NCI-H2107 (cell line): ENCODE results near the gene CHRDL2.
"Not testable (repeated sequence)": the region's sequence is repeated elsewhere in the genome, so short reads cannot be mapped to it uniquely, and the experiment has no call there.

Experiments used
- DNase-seq: peaks from one replicate; lab custom pipeline; 2025; lab: John Stamatoyannopoulos, UW

CHRDL2 gene

GRCh38 chr11:74731301-74732094 lies at the start of gene CHRDL2:
TSS of gene CHRDL2 (minus strand) at chr11:74731426. CDS start at chr11:74730888, 538 bp downstream.
- peak; percentile 1 for DNase-seq

GRCh38 chr11:74780248-74781005 lies 49.2 kb upstream of the CHRDL2 start:
- DNase-seq: no peak

DNA sequence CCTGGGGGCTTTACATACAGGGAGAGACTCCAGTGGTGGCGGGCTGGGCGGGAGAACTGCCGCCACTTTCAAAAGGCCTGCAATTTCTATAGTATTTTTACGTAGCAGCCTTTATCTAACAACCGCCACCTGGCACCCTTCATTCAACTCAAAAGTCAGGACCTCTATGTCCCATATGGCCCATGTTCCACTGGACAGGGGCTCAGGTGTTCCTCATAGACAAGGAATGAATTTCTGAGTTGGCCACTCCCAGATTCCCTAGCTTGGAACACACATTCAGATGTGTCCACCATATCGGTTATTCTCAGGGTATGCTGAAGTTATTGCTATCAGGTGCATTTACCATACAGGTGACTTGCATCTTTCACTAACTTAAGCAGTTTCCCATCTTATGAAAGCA lies 47.4 kb upstream of the CHRDL2 start:
- DNase-seq: no peak

- DNase-seq: no peak
Measured at GRCh38 chr11:74777877-74778276, 46.7 kb upstream of the CHRDL2 start.

DNA sequence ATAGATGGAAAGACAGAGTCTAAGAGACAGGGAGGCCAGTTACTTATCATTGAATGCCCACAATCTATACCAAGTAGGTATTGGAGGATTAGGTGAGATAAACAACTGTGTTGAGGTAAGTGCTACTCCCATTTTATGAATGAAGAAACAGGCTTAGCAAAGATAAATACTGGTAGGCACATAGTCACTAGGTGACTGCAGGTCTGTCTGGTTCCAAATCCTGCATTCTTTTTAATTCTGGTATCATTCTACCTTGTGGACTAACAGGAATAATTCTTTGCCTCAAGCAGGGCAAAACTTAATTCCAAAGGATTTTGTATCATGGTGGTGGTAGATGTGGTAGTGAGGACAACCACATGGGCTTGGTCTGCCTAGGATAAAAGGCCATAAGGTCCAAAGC lies 45.8 kb upstream of the CHRDL2 start:
- no peak for DNase-seq

DNA sequence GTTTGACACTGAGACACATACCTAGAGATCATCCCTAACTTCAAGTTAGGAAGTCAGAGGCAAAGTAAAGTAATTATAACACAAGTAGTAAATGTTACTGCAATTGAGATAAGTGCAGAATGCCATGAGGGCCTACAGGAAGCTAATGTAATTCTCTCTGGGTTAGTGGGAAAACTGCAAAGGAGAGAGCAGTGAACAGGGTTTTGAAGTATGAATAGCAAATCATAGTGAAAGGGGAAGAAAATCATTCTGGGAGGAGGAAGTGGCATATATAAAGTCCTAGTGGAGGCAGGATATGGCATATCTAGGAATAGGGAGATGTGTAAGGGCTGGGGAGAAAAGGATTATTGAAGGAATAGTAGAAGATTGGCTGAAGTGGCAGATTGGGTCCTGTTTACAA lies 45.3 kb upstream of the CHRDL2 start:
- no peak for DNase-seq

DNA sequence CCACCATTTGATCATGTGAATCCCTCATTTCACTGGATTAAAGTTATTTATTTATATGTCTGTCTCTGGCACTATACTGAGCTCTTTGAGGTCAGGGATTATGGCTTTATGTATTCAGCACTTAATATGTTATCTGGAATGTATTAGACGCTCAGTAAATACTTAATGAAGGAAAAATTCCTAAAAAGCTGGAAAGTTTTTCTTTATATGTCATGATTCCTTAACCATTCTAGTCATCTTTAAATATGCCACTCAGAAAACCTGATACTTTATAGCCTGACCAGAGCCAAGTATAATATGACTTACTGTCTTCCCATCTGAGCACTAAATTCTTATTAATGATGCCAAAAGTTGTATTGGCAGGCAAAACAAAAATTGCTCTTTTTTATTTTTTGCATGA lies 44.5 kb upstream of the CHRDL2 start:
- DNase-seq: no peak

DNA sequence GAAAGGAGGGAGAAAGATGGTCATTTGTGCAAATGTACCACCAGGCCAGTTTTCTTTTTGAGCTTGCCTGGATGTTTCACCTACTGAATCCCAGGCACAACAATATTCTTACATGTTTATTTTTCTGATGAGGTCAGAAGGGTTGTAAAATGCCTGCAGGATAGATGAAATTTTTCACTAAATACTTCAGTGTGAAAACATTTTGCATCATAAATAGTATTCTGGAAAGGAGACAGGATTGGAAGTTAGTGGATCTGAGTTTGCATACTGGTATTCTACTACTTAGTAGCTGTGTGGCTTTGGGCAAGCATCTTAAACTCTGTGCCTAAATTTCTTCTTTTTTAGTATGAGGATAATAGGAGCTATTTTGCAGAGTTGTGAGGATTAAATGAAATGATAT lies 42.2 kb upstream of the CHRDL2 start:
- no peak for DNase-seq

DNA sequence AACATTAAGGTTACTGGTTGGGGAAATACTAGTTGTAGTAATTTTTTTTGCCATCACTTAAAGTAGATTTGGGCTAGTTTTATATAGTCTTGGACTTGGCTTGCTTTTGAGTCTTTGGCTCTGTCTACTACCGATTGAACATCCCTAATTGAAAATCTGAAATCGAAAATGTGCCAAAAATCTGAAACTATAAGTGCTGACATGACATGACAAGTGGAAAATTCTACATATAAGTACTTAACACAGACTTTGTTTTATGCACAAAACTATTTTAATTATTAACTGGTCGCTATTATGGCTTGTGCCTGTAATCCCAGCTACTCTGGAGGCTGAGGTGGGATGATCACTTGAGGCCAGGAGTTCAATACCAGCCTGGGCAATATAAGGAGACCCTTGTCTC lies 39.9 kb upstream of the CHRDL2 start:
- no peak for DNase-seq

GRCh38 chr11:74770456-74770855 lies 39.2 kb upstream of the CHRDL2 start:
- DNase-seq: no peak

- DNase-seq: no peak
Measured at GRCh38 chr11:74769055-74769707, 38.0 kb upstream of the CHRDL2 start.

- not testable (repeated sequence) for DNase-seq
Measured at GRCh38 chr11:74768172-74768651, 37.0 kb upstream of the CHRDL2 start.

GRCh38 chr11:74766905-74767304 lies 35.7 kb upstream of the CHRDL2 start:
- DNase-seq: no peak

GRCh38 chr11:74756571-74756970 lies 25.3 kb upstream of the CHRDL2 start:
- DNase-seq: no peak

DNA sequence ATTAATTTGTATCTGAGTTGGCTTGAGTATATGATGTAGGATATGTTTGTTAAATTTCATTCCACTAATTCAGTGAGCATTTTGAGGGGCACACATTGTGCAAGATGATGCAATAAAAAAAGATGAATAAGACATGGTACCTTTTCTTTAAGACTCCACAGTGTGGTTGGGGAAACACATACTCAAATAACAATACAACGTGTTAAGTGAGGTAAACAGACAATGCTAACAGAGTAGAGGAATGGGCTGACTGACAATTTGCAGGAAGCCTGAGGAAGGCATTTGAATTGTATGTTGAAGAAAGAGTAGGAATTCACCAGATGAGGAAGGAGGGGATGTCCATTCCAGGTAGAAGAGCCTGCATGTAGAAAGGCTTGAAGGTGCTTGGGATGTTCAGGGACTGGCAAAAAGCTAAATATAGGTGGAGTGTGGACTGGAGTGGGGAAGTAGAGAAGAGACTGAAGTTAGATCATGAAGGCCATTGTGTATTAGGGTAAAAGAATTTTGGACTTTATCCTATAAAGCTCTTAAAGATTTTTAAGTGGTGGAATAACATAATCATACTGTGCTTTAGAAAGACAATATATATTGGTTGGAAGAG lies 24.3 kb upstream of the CHRDL2 start:
- DNase-seq: no peak

DNA sequence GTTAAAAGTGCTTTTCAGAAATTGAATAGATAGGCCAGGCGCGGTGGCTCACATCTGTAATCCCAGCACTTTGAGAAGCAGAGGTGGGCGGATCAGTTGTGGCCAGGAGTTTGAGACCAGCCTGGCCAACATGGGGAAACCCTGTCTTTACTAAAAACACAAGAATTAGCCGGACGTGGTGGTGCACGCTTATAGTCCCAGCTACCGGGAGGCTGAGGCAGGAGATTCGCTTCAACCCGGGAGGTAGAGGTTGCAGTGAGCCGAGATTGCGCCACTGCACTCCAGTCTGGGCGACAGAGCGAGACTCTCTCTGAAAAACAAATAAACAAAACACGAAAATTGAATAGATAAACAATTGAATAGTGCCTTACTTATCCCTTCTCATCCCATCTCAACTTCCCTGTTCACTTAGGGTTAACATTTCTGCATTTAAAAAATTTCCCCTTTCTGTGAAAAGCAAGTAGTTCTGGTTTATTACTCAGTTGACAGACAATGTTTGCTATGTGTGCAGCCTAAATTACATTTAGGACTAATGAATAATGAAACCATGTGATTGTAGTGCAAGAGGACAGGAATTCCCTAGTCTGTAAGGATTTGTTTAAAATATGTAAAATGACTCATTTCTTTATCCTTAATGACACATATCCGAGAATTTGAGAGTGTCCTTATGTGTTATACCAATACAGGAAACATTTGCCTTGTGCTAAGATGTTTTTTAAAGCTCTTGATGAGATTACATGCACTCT lies 23.5 kb upstream of the CHRDL2 start:
- no peak for DNase-seq

DNA sequence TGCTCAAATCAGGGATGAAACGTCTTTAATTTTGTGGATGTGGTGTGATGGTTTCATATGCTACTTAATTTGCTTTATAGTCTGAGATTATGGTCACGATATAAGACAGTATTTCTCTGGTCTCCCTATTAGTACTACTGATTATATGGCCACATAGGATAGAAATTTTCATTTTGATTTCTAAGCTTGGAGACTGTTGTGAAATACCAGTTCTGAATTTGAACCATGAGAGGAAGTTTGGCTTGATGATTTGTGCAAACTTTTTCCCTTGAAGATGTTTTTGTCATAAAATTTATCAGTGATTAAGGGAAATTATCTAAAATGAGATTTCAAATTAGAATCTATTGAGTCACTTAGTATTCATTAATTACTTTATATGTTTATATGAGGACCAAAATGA lies 20.1 kb upstream of the CHRDL2 start:
- DNase-seq: no peak

GRCh38 chr11:74750598-74750997 lies 19.4 kb upstream of the CHRDL2 start:
- DNase-seq: not testable (repeated sequence)

DNA sequence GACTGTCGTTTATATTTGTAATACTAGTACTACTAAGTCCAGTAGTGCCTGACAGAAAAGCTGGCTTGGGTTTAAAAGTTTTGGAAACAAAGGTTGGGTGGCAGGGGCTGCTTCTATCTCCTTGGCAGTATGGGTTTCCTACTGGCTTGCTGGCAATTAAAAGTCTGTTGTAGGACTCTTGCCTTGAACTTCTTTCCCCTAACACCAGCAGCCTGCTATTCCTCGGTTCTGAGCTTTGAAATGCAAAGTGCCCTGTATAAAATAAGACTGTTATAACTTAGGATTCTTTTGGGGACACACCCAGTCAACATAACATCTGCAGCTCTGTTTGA lies 18.7 kb upstream of the CHRDL2 start:
- DNase-seq: no peak

DNA sequence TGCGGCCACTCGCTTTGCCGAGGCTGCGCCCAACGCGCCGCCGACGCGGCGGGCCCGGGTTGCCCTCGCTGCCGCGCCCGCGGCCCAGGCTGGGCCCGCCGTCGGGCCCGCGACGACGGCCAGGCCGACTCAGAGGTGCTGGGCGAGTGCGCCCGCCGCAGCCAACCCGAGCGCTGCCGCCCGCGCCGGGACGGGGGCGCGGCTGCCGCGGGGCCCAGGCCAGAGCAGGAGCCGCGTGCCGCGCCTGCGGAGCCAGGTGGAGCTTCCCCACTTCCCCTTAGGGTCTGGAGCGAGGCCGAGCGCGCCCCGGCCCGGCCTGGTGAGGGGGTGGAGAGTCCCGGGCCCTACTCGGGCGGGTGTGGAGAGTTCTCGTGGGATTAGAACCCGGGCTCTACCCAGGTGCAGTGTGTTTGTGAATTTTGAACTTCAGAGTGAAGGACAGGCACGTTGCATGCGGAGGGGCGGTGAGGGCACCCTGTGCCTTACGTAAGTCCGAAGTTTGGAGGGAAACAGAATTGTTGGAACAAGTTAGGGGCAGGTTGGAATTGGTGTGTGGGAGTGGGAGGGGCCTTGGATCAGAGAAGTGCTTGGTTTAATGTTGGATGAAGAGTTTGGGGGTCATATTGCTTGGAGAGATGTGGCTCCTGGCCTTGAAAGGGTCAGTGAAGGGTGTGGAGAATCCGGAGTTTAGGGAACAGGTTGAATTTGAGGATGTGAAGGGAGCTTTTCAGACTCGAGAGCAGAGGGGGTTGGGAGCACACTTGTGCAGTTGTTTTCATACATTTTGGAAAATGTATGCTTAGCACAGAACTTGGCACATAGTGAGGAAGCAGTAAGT lies 18.1 kb upstream of the CHRDL2 start:
- no peak for DNase-seq
